CD4-positive, alpha-beta T cell (primary cell): ENCODE measurements around the gene LINGO4. TPM values are rescaled to one million over a fixed set of nuclear protein-coding genes. Genes with fewer than 3 reads are reported as not detected.

Experiments
- ATAC-seq: fragments of 200-7000 bp; cut with Tn5 transposase; one replicate; pipeline ENCODE4 v1.10.0; 2022; ENCODE audit warnings: mild to moderate bottlenecking; ENCODE audit not compliant: poor library complexity
- CTCF ChIA-PET: fragments of 350-600 bp; sonication (Branson Sonifier 250); formaldehyde crosslinking; loops from one replicate; lab custom pipeline; 2021; ENCODE audit warnings: antibody characterized with exemption, inconsistent platforms; lab: Charles Lee
- POLR2A ChIA-PET: fragments of 350-600 bp; sonication (Branson Sonifier 250); formaldehyde crosslinking; loops from one replicate; lab custom pipeline; 2021; ENCODE audit warnings: antibody characterized with exemption, inconsistent platforms; lab: Charles Lee
- DNase-seq, 14 experiments: peaks; one replicate each; pipeline ENCODE4 v3.0.0-alpha.2; 2013 to 2020; ENCODE audit warnings: mixed read lengths in 2 of 14
- H3K27ac ChIP-seq, 2 donors: one replicate each; pipeline versions ENCODE4 v1.5.1 to v1.7.0; 2013; ENCODE audit warnings: low read length in 2 of 2, low read depth in 1 of 2, mild to moderate bottlenecking in 1 of 2
- H3K27me3 ChIP-seq, 2 experiments: 1 replicate in 1 of 2; 2 replicates in 1 of 2; pipeline versions ENCODE4 v1.6.1 to v1.7.0; 2013; ENCODE audit warnings: low read length in 2 of 2, control low read depth in 1 of 2, mild to moderate bottlenecking in 1 of 2, moderate library complexity in 1 of 2; ENCODE audit not compliant: insufficient read depth in 2 of 2, control insufficient read depth in 1 of 2
- H3K36me3 ChIP-seq: one replicate; pipeline ENCODE4 v1.6.1; 2013; ENCODE audit warnings: low read length, control low read depth; ENCODE audit not compliant: insufficient read depth
- H3K4me1 ChIP-seq: one replicate; pipeline ENCODE4 v1.6.1; 2013; ENCODE audit warnings: low read length, control low read depth; ENCODE audit not compliant: insufficient read depth
- H3K4me3 ChIP-seq: one replicate; pipeline ENCODE4 v1.5.1; 2013; ENCODE audit warnings: mild to moderate bottlenecking, low read length, moderate library complexity
- H3K9me3 ChIP-seq, 2 experiments: 1 replicate in 1 of 2; 2 replicates in 1 of 2; pipeline versions ENCODE4 v1.6.1 to v1.7.0; 2013; ENCODE audit warnings: low read length in 2 of 2, mild to moderate bottlenecking in 2 of 2, control low read depth in 1 of 2, moderate library complexity in 1 of 2; ENCODE audit not compliant: control insufficient read depth in 1 of 2, insufficient read depth in 1 of 2
- H3K27ac Mint-ChIP-seq: one replicate; pipeline ENCODE4 v1.8.0; 2020; ENCODE audit warnings: mixed read lengths
- H3K27me3 Mint-ChIP-seq: one replicate; pipeline ENCODE4 v1.8.0; 2021; ENCODE audit warnings: mixed read lengths
- H3K36me3 Mint-ChIP-seq: one replicate; pipeline ENCODE4 v1.8.0; 2021; ENCODE audit warnings: low read depth, mixed read lengths
- H3K4me1 Mint-ChIP-seq: one replicate; pipeline ENCODE4 v1.8.0; 2021; ENCODE audit warnings: low read depth, mixed read lengths
- H3K4me3 Mint-ChIP-seq: one replicate; pipeline ENCODE4 v1.8.0; 2020; ENCODE audit warnings: mild to moderate bottlenecking, mixed read lengths
- H3K9me3 Mint-ChIP-seq: one replicate; pipeline ENCODE4 v1.8.0; 2020; ENCODE audit warnings: mixed read lengths
- intact Hi-C, 2 experiments: fragments of 100-400 bp; cut with DNase I in 1 of 2; cut with micrococcal nuclease in 1 of 2; formaldehyde crosslinking; loops; one replicate each; pipeline versions ENCODE4 v1.15.1 to v1.9.0; 2023 to 2025; cut with DNase I, micrococcal nuclease
- total RNA-seq, 174 experiments: library from RNA in 2 of 174; stranded (reverse) in 2 of 174; gene quantifications; one replicate each; pipeline ENCODE4 v1.2.3 and lab custom pipeline; 2021 to 2026
- TF ChIP-seq, protein P1 (sequence below): fragments of 200-600 bp; IDR thresholded peaks from one replicate; pipeline ENCODE4 v1.8.0; 2022; ENCODE audit warnings: antibody characterized with exemption, mild to moderate bottlenecking

LINGO4 gene
- total RNA-seq, 2 experiments from 2014 or later: 0.06 to 0.16 TPM

DNA sequence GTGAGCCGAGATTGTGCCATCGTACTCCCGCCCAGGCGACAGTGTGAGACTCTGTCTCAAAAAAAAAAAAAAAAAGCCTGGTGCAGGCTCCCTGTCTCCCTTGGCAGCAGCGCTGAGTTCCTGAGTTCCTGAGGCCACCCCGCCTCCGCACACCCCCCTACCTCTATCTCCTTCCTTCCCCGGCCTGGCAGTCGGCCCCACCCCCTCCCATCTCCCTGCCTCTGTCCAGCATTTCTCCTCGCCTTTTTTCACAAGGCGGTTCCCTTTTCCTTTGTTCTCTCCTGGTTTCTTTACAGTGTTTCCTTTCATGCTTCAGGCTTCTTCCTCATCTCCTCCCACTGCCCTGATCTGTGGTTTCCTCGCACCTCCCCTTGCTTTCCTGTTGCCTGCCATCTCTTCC is 23.7 kb upstream of the LINGO4 start:
- peak overlapping the region; percentile 59 for H3K4me3 Mint-ChIP-seq
- H3K9me3 Mint-ChIP-seq: no peaks in the 10 kb centered on the region
- H3K4me1 ChIP-seq: peaks cover 98% of the 10 kb centered on the region
- peaks cover 86% of the 10 kb centered on the region for H3K4me1 Mint-ChIP-seq
- TF ChIP-seq, protein P1, sequence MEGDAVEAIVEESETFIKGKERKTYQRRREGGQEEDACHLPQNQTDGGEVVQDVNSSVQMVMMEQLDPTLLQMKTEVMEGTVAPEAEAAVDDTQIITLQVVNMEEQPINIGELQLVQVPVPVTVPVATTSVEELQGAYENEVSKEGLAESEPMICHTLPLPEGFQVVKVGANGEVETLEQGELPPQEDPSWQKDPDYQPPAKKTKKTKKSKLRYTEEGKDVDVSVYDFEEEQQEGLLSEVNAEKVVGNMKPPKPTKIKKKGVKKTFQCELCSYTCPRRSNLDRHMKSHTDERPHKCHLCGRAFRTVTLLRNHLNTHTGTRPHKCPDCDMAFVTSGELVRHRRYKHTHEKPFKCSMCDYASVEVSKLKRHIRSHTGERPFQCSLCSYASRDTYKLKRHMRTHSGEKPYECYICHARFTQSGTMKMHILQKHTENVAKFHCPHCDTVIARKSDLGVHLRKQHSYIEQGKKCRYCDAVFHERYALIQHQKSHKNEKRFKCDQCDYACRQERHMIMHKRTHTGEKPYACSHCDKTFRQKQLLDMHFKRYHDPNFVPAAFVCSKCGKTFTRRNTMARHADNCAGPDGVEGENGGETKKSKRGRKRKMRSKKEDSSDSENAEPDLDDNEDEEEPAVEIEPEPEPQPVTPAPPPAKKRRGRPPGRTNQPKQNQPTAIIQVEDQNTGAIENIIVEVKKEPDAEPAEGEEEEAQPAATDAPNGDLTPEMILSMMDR: no peak
- peak overlapping the region; percentile 79 for H3K27ac Mint-ChIP-seq
- intact Hi-C loops: no loop called here
- H3K27ac ChIP-seq: peak overlapping the region; percentile 25 to 42
- no peaks in the 10 kb centered on the region for H3K27me3 ChIP-seq
- no peaks in the 10 kb centered on the region for H3K9me3 ChIP-seq
- H3K4me3 ChIP-seq: no peak overlapping the region
- CTCF ChIA-PET: interaction anchor here (1.4 to 1.5 kb wide), 2 partner anchors 94 to 235 kb away, joined by 3 read pairs; no protein-coding TSS in a partner anchor
- no peaks in the 10 kb centered on the region for H3K36me3 ChIP-seq
- ATAC-seq (no peak), DNase-seq (peak in 1 of 14 experiments; percentile 37)
- H3K36me3 Mint-ChIP-seq: no peaks in the 10 kb centered on the region
- POLR2A ChIA-PET: interaction anchor here (0.6 to 2.5 kb wide), 5 partner anchors 8 to 39 kb away, joined by 3 to 12 read pairs (median 4); partner anchors contain the start of gene TDRKH
- H3K27me3 Mint-ChIP-seq: no peaks in the 10 kb centered on the region

DNA sequence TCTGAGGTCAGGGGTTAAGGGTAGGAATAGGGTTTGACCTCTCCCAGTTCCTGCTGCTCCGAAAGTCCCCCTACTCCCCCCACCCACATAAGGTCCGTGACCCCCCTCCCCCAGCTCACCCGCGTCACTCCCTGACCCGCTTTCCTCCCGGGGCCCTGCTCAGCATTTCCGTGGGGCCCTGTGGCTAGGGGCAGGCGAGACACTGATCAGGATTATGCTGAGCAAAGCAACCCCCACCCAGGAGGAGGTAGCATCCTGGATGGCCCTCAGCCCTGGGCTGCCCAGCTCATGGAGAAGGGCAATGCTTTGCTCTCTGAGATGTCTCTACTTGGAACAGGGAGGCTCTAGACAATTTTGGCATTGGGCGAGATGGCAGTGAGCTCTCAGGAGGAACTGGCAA is 22.6 kb upstream of the LINGO4 start:
- intact Hi-C loops: no loop called here
- TF ChIP-seq, protein P1: no peak
- no peaks in the 10 kb centered on the region for H3K9me3 ChIP-seq
- no peaks in the 10 kb centered on the region for H3K36me3 Mint-ChIP-seq
- peak overlapping the region in 1 of 2 donors; percentile 70 for H3K27ac ChIP-seq
- H3K27me3 ChIP-seq: no peaks in the 10 kb centered on the region
- H3K4me3 ChIP-seq: peak overlapping the region; percentile 8
- DNase-seq (peak in 3 of 14 experiments; percentile 39 to 59 (median 53)), ATAC-seq (no peak)
- H3K36me3 ChIP-seq: no peaks in the 10 kb centered on the region
- H3K27ac Mint-ChIP-seq: peak overlapping the region; percentile 79
- ChIA-PET CTCF (interaction anchor here (1.5 kb wide), 1 partner anchor 234 kb away, joined by 3 read pairs; no protein-coding TSS in a partner anchor), POLR2A (interaction anchor here (2.3 kb wide), 1 partner anchor 37 kb away, joined by 6 read pairs; the partner anchor contains the start of gene TDRKH)
- peak overlapping the region; percentile 63 for H3K4me3 Mint-ChIP-seq
- H3K4me1 ChIP-seq: peaks cover 91% of the 10 kb centered on the region
- no peaks in the 10 kb centered on the region for H3K9me3 Mint-ChIP-seq
- no peaks in the 10 kb centered on the region for H3K27me3 Mint-ChIP-seq
- peaks cover 83% of the 10 kb centered on the region for H3K4me1 Mint-ChIP-seq

DNA sequence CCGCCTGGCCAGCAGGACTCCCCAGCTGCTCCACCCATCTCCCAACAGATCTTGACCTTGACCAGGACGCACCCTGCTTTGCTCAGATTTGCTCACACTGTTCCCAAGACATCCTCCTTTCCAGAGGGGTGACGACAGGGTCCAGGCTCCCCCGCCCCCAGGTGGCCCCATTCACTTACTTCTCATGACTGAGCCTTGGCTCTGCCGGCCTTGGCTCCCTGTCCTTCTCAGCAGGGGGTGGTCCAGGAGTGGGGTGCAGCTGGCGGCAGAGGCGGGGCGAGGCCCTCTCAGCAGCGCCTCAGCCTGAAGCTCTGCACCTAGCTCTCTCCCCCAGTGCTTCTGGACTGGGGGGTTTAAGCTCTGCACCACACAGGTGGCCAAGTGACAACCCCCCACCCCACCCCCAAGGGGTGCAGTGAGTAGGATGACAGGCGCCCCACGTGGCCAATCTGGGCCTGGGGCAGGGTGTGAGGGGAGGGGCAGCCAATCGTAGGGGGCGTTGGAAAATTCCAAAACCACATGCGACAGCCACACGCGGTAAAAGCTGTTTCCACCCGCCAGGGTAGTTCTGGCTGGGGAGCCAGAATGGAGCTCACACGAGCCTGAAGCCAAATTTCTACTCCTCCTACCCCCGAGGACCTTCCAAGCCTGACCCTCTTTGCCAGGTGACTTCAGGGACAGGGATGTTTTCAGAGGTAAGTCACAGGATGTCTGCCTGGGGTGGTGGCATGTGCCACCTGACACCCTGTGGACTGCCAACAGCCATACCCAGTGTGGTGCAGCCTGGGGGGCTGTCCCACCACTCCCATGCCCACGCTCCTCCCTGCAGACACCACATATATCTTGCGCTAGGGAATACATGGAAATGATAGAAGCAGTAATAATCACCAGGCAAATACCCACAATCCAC is 20.8 kb upstream of the LINGO4 start:
- intact Hi-C loops: no loop called here
- ChIA-PET POLR2A (interaction anchor here (1.1 to 3.5 kb wide), 2 partner anchors 10 to 51 kb away, joined by 3 to 14 read pairs; no protein-coding TSS in a partner anchor), CTCF (no interaction called here)
- Histone ChIP-seq H3K27ac (peak overlapping the region in 1 of 2 donors; percentile 49), H3K36me3 (no peaks in the 10 kb centered on the region), H3K9me3 (no peaks in the 10 kb centered on the region), H3K27me3 (no peaks in the 10 kb centered on the region), H3K4me1 (peaks cover 91% of the 10 kb centered on the region), H3K4me3 (peak overlapping the region; percentile 59)
- Mint-ChIP-seq H3K9me3 (no peaks in the 10 kb centered on the region), H3K4me3 (peak overlapping the region; percentile 84), H3K27ac (peak overlapping the region; percentile 84), H3K36me3 (no peaks in the 10 kb centered on the region), H3K27me3 (no peaks in the 10 kb centered on the region), H3K4me1 (peaks cover 83% of the 10 kb centered on the region)
- TF ChIP-seq, protein P1: no peak
- ATAC-seq (no peak), DNase-seq (peak in 4 of 14 experiments; percentile 41 to 66 (median 44))
